Type B pancreatic cell (in vitro differentiated cells): ENCODE measurements around the gene NKAIN2. TPM values are rescaled to one million over a fixed set of nuclear protein-coding genes. Genes with fewer than 3 reads are reported as not detected.

Experiments
- DNase-seq: peaks from one replicate; pipeline ENCODE4 v3.0.0; 2021; ENCODE audit warnings: mixed read lengths; ENCODE audit not compliant: unreplicated experiment; ENCODE audit errors: extremely low spot score
- H3K27ac Mint-ChIP-seq: 2 replicates; pipeline ENCODE4 v1.8.0; 2021; ENCODE audit warnings: mild to moderate bottlenecking, mixed read lengths
- H3K27me3 Mint-ChIP-seq: 2 replicates; pipeline ENCODE4 v1.8.0; 2021; ENCODE audit warnings: mixed read lengths
- H3K36me3 Mint-ChIP-seq: 2 replicates; pipeline ENCODE4 v1.8.0; 2021; ENCODE audit warnings: mixed read lengths
- H3K4me1 Mint-ChIP-seq: one replicate; pipeline ENCODE4 v1.8.0; 2021; ENCODE audit warnings: mixed read lengths; ENCODE audit not compliant: unreplicated experiment
- H3K4me3 Mint-ChIP-seq: 2 replicates; pipeline ENCODE4 v1.8.0; 2021; ENCODE audit warnings: mild to moderate bottlenecking, mixed read lengths
- H3K9me3 Mint-ChIP-seq: 2 replicates; pipeline ENCODE4 v1.8.0; 2021; ENCODE audit warnings: mixed read lengths
- CTCF ChIP-seq: fragments of 200-600 bp; sonication (generic); conservative IDR thresholded peaks from 2 replicates; pipeline ENCODE4 v1.5.0; 2021; ENCODE audit warnings: antibody characterized with exemption, mild to moderate bottlenecking
- total RNA-seq: library from RNA; stranded (reverse); gene quantifications from 2 replicates; pipeline ENCODE4 v1.2.1, GENCODE V29; 2021; ENCODE audit warnings: low replicate concordance

The NKAIN2 gene
- total RNA-seq, 1 donor from 2014 or later: 1.7 TPM

- no peak for DNase-seq
- peaks cover 6% of the 10 kb centered on the region for H3K9me3 Mint-ChIP-seq
- H3K4me1 Mint-ChIP-seq: peaks cover 16% of the 10 kb centered on the region
Measured at GRCh38 chr6:124792386-124792785, 988.7 kb downstream of the NKAIN2 start.

GRCh38 chr6:124793398-124793797 lies 989.7 kb downstream of the NKAIN2 start:
- Mint-ChIP-seq H3K27me3 (peaks cover 14% of the 10 kb centered on the region), H3K9me3 (peaks cover under 1% of the 10 kb centered on the region), H3K4me3 (no peak overlapping the region), H3K36me3 (no peaks in the 10 kb centered on the region), H3K27ac (no peak overlapping the region), H3K4me1 (peaks cover 16% of the 10 kb centered on the region)
- no peak for DNase-seq
- no peak for TF ChIP-seq CTCF

More at GRCh38 chr6:124792386-124792785, 988.7 kb downstream of the NKAIN2 start:
- H3K36me3 Mint-ChIP-seq: no peaks in the 10 kb centered on the region
- no peak for TF ChIP-seq CTCF
- peaks cover 14% of the 10 kb centered on the region for H3K27me3 Mint-ChIP-seq
- H3K27ac Mint-ChIP-seq: no peak overlapping the region
- H3K4me3 Mint-ChIP-seq: no peak overlapping the region

GRCh38 chr6:124795643-124796463 lies 992.2 kb downstream of the NKAIN2 start:
- no peak overlapping the region for H3K27ac Mint-ChIP-seq

GRCh38 chr6:124796464-124796970 lies 992.9 kb downstream of the NKAIN2 start:
- no peak for DNase-seq
- Mint-ChIP-seq H3K36me3 (no peaks in the 10 kb centered on the region), H3K4me1 (peaks cover 15% of the 10 kb centered on the region), H3K27me3 (peaks cover 6% of the 10 kb centered on the region), H3K9me3 (no peaks in the 10 kb centered on the region), H3K4me3 (no peak overlapping the region), H3K27ac (no peak overlapping the region)
- no peak for TF ChIP-seq CTCF

More at GRCh38 chr6:124795643-124796463, 992.2 kb downstream of the NKAIN2 start:
- H3K4me3 Mint-ChIP-seq: no peak overlapping the region
- peak; percentile 80 for TF ChIP-seq CTCF
- H3K4me1 Mint-ChIP-seq: peaks cover 20% of the 10 kb centered on the region
- peaks cover 10% of the 10 kb centered on the region for H3K27me3 Mint-ChIP-seq
- H3K9me3 Mint-ChIP-seq: no peaks in the 10 kb centered on the region
- H3K36me3 Mint-ChIP-seq: no peaks in the 10 kb centered on the region
- no peak for DNase-seq

- Mint-ChIP-seq H3K4me1 (peaks cover 15% of the 10 kb centered on the region), H3K9me3 (peaks cover 2% of the 10 kb centered on the region), H3K27ac (no peak overlapping the region), H3K36me3 (no peaks in the 10 kb centered on the region), H3K4me3 (no peak overlapping the region), H3K27me3 (peaks cover 7% of the 10 kb centered on the region)
- no peak for TF ChIP-seq CTCF
- no peak for DNase-seq
Measured at GRCh38 chr6:124797224-124797623, 993.6 kb downstream of the NKAIN2 start.
